Karpas-422 (cell line): ENCODE measurements around the gene IFT20. TPM values are rescaled to one million over a fixed set of nuclear protein-coding genes. Genes with fewer than 3 reads are reported as not detected.

Experiments
- DNase-seq: peaks from one replicate; pipeline ENCODE4 v3.0.0-alpha.2; 2015
- H2AFZ ChIP-seq: fragments of 200-600 bp; sonication (generic); 2 replicates; pipeline ENCODE4 v1.6.1; 2014; ENCODE audit warnings: antibody characterized with exemption, low read length, mixed read lengths
- H3K27ac ChIP-seq: fragments of 200-600 bp; sonication (generic); 2 replicates; pipeline ENCODE4 v1.5.1; 2014; ENCODE audit warnings: mild to moderate bottlenecking, low read length, moderate library complexity
- H3K27me3 ChIP-seq: fragments of 200-600 bp; sonication (generic); 2 replicates; pipeline ENCODE4 v1.6.1; 2014; ENCODE audit warnings: low read length, mixed read lengths
- H3K36me3 ChIP-seq: fragments of 200-600 bp; sonication (generic); 2 replicates; pipeline ENCODE4 v1.6.1; 2014; ENCODE audit warnings: low read length, mixed read lengths; ENCODE audit not compliant: insufficient read depth
- H3K4me1 ChIP-seq: fragments of 200-600 bp; sonication (generic); 2 replicates; pipeline ENCODE4 v1.6.1; 2014; ENCODE audit warnings: mild to moderate bottlenecking, low read length, mixed read lengths
- H3K4me2 ChIP-seq: fragments of 200-600 bp; sonication (generic); 2 replicates; pipeline ENCODE4 v1.6.1; 2014; ENCODE audit warnings: low read length, low read depth, mild to moderate bottlenecking; ENCODE audit not compliant: poor library complexity, severe bottlenecking
- H3K4me3 ChIP-seq: fragments of 200-600 bp; sonication (generic); 2 replicates; pipeline ENCODE4 v1.5.1; 2014; ENCODE audit warnings: mild to moderate bottlenecking, antibody characterized with exemption, low read length, mixed read lengths
- H3K79me2 ChIP-seq: fragments of 200-600 bp; sonication (generic); 2 replicates; pipeline ENCODE4 v1.6.1; 2014; ENCODE audit warnings: mild to moderate bottlenecking, low read length, mixed read lengths
- H3K9ac ChIP-seq: fragments of 200-600 bp; sonication (generic); 2 replicates; pipeline ENCODE4 v1.6.0; 2014; ENCODE audit warnings: low read length
- H3K9me2 ChIP-seq: fragments of 200-600 bp; sonication (generic), shearing (Covaris generic); replicated peaks from 2 replicates; pipeline ENCODE4 v1.6.0; 2014; ENCODE audit warnings: mild to moderate bottlenecking, low read length, moderate library complexity; ENCODE audit not compliant: insufficient read depth
- H3K9me3 ChIP-seq: fragments of 300-700, 200-600 bp; sonication (generic); 2 replicates; pipeline ENCODE4 v1.6.1; 2014; ENCODE audit warnings: low read length, mixed read lengths
- H4K20me1 ChIP-seq: fragments of 200-600 bp; sonication (generic); 2 replicates; pipeline ENCODE4 v1.6.1; 2014; ENCODE audit warnings: mild to moderate bottlenecking, antibody characterized with exemption, low read length, low read depth; ENCODE audit not compliant: insufficient read depth
- total RNA-seq: library from RNA; depleted of rRNA; stranded (reverse); fragments of >200 nt; shearing (Covaris generic); gene quantifications from 2 replicates; pipeline ENCODE4 v1.2.3, GENCODE V29; 2014; ENCODE audit warnings: low replicate concordance

Gene IFT20
- total RNA-seq, 1 experiment from 2014 or later = 44.5 TPM

- H3K4me2 ChIP-seq = peak within 1 kb of the TSS; percentile 92
- peaks cover 42% of the 10 kb centered on the region; the same call in 1 of the 2 replicates for H3K36me3 ChIP-seq
- H3K27me3 ChIP-seq = no peaks in the 10 kb centered on the region
- H3K4me1 ChIP-seq = peaks cover 27% of the 10 kb centered on the region
- H4K20me1 ChIP-seq = no peaks in the 10 kb centered on the region; the same call in 1 of the 2 replicates
- H3K4me3 ChIP-seq = peak within 1 kb of the TSS; percentile 89
- H2AFZ ChIP-seq = 0 out of 2 replicates have a peak within 1 kb of the TSS, but pooled peaks have one; percentile 57
- no peaks in the 10 kb centered on the region for H3K9me3 ChIP-seq
- H3K79me2 ChIP-seq = peaks cover 46% of the 10 kb centered on the region
- DNase-seq = peak; percentile 98
- no peaks in the 10 kb centered on the region for H3K9me2 ChIP-seq
- peak within 1 kb of the TSS; percentile 87 for H3K9ac ChIP-seq
- peak within 1 kb of the TSS; percentile 6; the same call in 1 of the 2 replicates for H3K27ac ChIP-seq
Observed at GRCh38 chr17:28357061-28357900, 22.0 kb upstream of the IFT20 start, which contains the start of gene POLDIP2. POLDIP2 (minus strand) TSS chr17:28357527; CDS start chr17:28357448, 79 bp downstream.

- no peak overlapping the region for H2AFZ ChIP-seq
- H3K9me3 ChIP-seq = no peaks in the 10 kb centered on the region
- H3K36me3 ChIP-seq = peaks cover 41% of the 10 kb centered on the region; the same call in 1 of the 2 replicates
Observed at GRCh38 chr17:28350271-28350670, 15.0 kb upstream of the IFT20 start.

GRCh38 chr17:28348979-28349378 lies 13.7 kb upstream of the IFT20 start:
- H3K9ac ChIP-seq = no peak overlapping the region
- no peak overlapping the region for H2AFZ ChIP-seq
- no peak for DNase-seq
- no peaks in the 10 kb centered on the region for H3K27me3 ChIP-seq
- H3K4me3 ChIP-seq = no peak overlapping the region
- no peaks in the 10 kb centered on the region for H3K9me2 ChIP-seq
- H3K4me2 ChIP-seq = no peak overlapping the region
- peaks cover 30% of the 10 kb centered on the region; the same call in 1 of the 2 replicates for H3K36me3 ChIP-seq
- H3K9me3 ChIP-seq = no peaks in the 10 kb centered on the region
- no peaks in the 10 kb centered on the region for H4K20me1 ChIP-seq
- H3K27ac ChIP-seq = no peak overlapping the region
- no peaks in the 10 kb centered on the region for H3K4me1 ChIP-seq
- no peaks in the 10 kb centered on the region for H3K79me2 ChIP-seq

More at GRCh38 chr17:28350271-28350670, 15.0 kb upstream of the IFT20 start:
- no peak overlapping the region for H3K27ac ChIP-seq
- no peaks in the 10 kb centered on the region for H3K9me2 ChIP-seq
- no peaks in the 10 kb centered on the region for H4K20me1 ChIP-seq
- no peak overlapping the region for H3K9ac ChIP-seq
- no peaks in the 10 kb centered on the region for H3K27me3 ChIP-seq
- peaks cover 2% of the 10 kb centered on the region; the same call in 1 of the 2 replicates for H3K4me1 ChIP-seq
- no peak overlapping the region for H3K4me2 ChIP-seq
- H3K4me3 ChIP-seq = no peak overlapping the region
- H3K79me2 ChIP-seq = peaks cover 7% of the 10 kb centered on the region
- DNase-seq = no peak

GRCh38 chr17:28347261-28347891 lies 12.1 kb upstream of the IFT20 start:
- Histone ChIP-seq H3K9me2 (no peaks in the 10 kb centered on the region), H3K27ac (no peak overlapping the region), H3K9ac (no peak overlapping the region), H3K4me3 (no peak overlapping the region), H3K4me2 (no peak overlapping the region), H3K79me2 (no peaks in the 10 kb centered on the region), H3K27me3 (no peaks in the 10 kb centered on the region), H4K20me1 (no peaks in the 10 kb centered on the region), H3K36me3 (peaks cover 20% of the 10 kb centered on the region; the same call in 1 of the 2 replicates), H3K4me1 (peaks cover 3% of the 10 kb centered on the region; the same call in 1 of the 2 replicates), H2AFZ (no peak overlapping the region), H3K9me3 (no peaks in the 10 kb centered on the region)
- DNase-seq = no peak

- Histone ChIP-seq H4K20me1 (no peaks in the 10 kb centered on the region), H3K27ac (no peak overlapping the region), H3K9me2 (no peaks in the 10 kb centered on the region), H3K36me3 (peaks cover 18% of the 10 kb centered on the region; the same call in 1 of the 2 replicates), H3K4me1 (peaks cover 3% of the 10 kb centered on the region; the same call in 1 of the 2 replicates), H3K4me3 (no peak overlapping the region), H3K79me2 (no peaks in the 10 kb centered on the region), H3K4me2 (no peak overlapping the region), H3K9ac (no peak overlapping the region), H2AFZ (no peak overlapping the region), H3K9me3 (no peaks in the 10 kb centered on the region), H3K27me3 (no peaks in the 10 kb centered on the region)
- DNase-seq = no peak
Observed at GRCh38 chr17:28346746-28347246, 11.5 kb upstream of the IFT20 start.

- Histone ChIP-seq H3K36me3 (peaks cover 16% of the 10 kb centered on the region; the same call in 1 of the 2 replicates), H3K9ac (no peak overlapping the region), H3K4me1 (peaks cover 3% of the 10 kb centered on the region; the same call in 1 of the 2 replicates), H3K27me3 (no peaks in the 10 kb centered on the region), H3K4me2 (no peak overlapping the region), H3K27ac (no peak overlapping the region), H3K4me3 (no peak overlapping the region), H3K79me2 (no peaks in the 10 kb centered on the region), H3K9me3 (no peaks in the 10 kb centered on the region), H3K9me2 (no peaks in the 10 kb centered on the region), H2AFZ (no peak overlapping the region), H4K20me1 (no peaks in the 10 kb centered on the region)
- no peak for DNase-seq
Observed at GRCh38 chr17:28346199-28346580, 10.9 kb upstream of the IFT20 start.

- no peak overlapping the region for H3K4me2 ChIP-seq
- H3K79me2 ChIP-seq = no peaks in the 10 kb centered on the region
- no peak overlapping the region for H2AFZ ChIP-seq
- peaks cover 10% of the 10 kb centered on the region; the same call in 1 of the 2 replicates for H3K36me3 ChIP-seq
- no peak overlapping the region for H3K4me3 ChIP-seq
- no peak overlapping the region for H3K9ac ChIP-seq
- DNase-seq = no peak
- H4K20me1 ChIP-seq = no peaks in the 10 kb centered on the region
- H3K4me1 ChIP-seq = peaks cover 3% of the 10 kb centered on the region; the same call in 1 of the 2 replicates
- H3K27ac ChIP-seq = no peak overlapping the region
- no peaks in the 10 kb centered on the region for H3K9me2 ChIP-seq
- H3K27me3 ChIP-seq = no peaks in the 10 kb centered on the region
- no peaks in the 10 kb centered on the region for H3K9me3 ChIP-seq
Observed at GRCh38 chr17:28345419-28346198, 10.3 kb upstream of the IFT20 start.
